Stimulated activated CD8-positive, alpha-beta memory T cell treated with anti-CD3 and anti-CD28 coated beads, Interleukin-15, amount 100 ng/mL, for 4 hours (primary cell): ENCODE results near the gene DISP2.

Experiments used
- DNase-seq, 2 donors: peaks; one replicate each; pipeline ENCODE4 v3.0.0-alpha.2; 2020; ENCODE audit warnings: low read depth in 2 of 2

Gene DISP2

DNA sequence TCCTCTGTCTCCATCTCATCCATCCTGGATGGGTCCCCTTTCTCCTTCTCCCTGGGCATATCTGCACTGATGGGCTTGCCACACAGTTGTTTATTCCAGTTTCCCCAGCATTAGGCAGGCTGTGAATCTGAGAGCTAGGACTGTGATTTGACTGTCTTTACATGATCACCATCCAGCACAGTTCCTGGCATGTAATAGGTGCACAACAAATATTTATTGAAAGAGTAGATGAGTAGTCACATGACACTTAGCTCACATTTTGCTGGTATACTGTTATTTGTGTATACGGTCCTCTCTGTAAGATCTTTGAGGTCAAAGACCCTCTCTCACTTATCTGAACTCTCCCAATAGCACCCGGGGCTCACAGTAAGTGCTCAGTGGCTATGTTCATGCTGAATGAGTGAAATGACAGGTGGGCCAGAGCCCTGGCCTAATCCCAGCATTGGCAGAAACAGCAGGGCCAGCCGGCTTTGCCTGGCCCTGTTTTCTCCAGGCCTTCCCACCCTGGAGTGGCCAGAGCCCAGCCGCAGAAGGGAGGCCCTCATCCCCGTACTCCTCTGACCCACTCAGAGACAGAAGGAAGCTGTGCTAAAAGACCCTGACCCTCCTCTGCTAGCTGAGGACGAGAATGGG is 66.6 kb downstream of the DISP2 start:
- no peak for DNase-seq

DNA sequence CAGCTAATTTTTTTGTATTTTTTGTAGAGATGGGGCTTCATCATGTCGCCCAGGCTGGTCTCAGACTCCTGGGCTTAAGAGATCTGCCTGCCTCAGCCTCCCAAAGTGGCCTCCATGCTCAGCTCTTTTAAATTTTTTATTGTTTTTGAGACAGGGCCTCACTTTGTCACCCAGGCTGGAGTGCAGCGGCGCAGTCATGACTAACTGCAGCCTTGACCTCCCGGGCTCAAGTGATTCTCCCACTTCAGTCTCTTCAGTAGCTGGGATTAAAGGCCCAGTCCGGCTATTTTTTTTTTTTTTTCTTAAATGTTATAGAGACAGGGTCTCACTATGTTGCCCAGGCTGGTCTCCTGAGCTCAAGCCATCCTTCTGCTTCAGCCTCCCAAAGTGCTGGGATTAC is 67.7 kb downstream of the DISP2 start:
- no peak for DNase-seq

DNA sequence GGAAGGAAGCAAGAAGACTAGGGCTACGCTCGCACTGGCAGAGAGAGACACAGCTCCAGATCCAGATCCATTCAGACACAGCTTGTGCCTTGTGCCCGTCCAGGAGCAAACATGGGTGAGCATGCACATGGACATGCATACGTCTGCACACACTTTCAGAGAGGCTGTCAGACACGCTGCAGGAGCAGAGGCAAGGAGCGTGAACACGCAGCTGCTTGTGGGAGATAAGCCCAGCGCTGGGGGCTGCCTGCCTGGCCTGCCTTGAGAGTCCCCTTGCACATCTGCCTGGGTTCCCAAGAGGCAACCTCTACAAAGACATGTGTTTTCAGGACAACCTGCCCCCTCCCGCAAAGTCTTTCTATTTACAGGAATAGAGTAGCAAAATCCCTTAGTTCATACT is 69.2 kb downstream of the DISP2 start:
- no peak for DNase-seq

DNA sequence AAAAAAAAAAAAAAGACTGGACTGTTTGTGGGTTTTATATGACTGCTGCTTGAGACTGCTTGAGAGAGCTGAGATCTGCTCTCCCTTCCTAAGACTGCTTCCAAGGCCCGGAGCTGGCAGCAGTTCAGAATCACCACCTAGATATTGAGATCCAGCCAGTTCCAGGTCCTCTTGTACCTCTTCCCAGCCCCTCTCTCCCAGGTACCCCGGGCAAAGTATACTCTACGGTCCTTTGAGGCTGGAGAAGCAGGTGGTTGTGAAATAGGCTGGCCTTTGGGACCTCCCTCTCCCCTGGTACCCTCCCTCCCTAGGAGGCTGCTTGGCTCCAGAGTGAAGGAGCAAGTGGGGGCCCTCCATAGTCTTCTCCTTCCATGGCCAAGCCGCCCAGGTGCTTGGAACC is 70.2 kb downstream of the DISP2 start:
- no peak for DNase-seq
